Measurements from ENCODE around the gene ARMC12. TPM values are rescaled to one million over a fixed set of nuclear protein-coding genes. Genes with fewer than 3 reads are reported as not detected.

Gene ARMC12
- total RNA-seq, 2 experiments from 2014 or later: 1.9 to 2.8 TPM

- no peaks in the 10 kb centered on the region for H3K36me3 ChIP-seq (ENCODE audit: insufficient read depth, low read length)
- ATAC-seq (ENCODE audit: poor library complexity) (peak; percentile 8), DNase-seq (no peak)
- peak overlapping the region; percentile 84 for H3K27ac Mint-ChIP-seq
- ChIA-PET POLR2A (interaction anchor here (0.6 to 1.8 kb wide), 5 partner anchors 9 to 118 kb away, joined by 3 to 11 read pairs (median 5); no protein-coding TSS in a partner anchor), CTCF (interaction anchor here (1.0 to 2.6 kb wide), 5 partner anchors 8 to 95 kb away, joined by 4 to 5 read pairs (median 4); partner anchors contain the start of gene FKBP5)
- intact Hi-C loops (cut with DNase I, micrococcal nuclease): loop anchor here in 1 of 2 experiments (2.0 kb wide), 2 partner anchors 17 to 55 kb away; partner anchors contain the start of gene ARMC12
- peak overlapping the region; percentile 15 for H3K4me3 ChIP-seq (ENCODE audit: low read length)
- no peak for TF ChIP-seq CTCF (IDR thresholded peaks at IDR 0.05)
- peaks cover 64% of the 10 kb centered on the region for H3K4me1 ChIP-seq (ENCODE audit: insufficient read depth, low read length)
- no peaks in the 10 kb centered on the region for H3K9me3 ChIP-seq (ENCODE audit: control insufficient read depth in 1 of 2, insufficient read depth in 1 of 2, low read length in 2 of 2)
- no peaks in the 10 kb centered on the region for H3K36me3 Mint-ChIP-seq (ENCODE audit: low read depth)
- H3K27ac ChIP-seq (ENCODE audit: low read depth in 1 of 2, low read length in 2 of 2): peak overlapping the region; percentile 33 to 49
- H3K9me3 Mint-ChIP-seq: no peaks in the 10 kb centered on the region
- H3K27me3 Mint-ChIP-seq: no peaks in the 10 kb centered on the region
- peak overlapping the region; percentile 73 for H3K4me3 Mint-ChIP-seq
- peaks cover 80% of the 10 kb centered on the region for H3K4me1 Mint-ChIP-seq (ENCODE audit: low read depth)
- no peaks in the 10 kb centered on the region for H3K27me3 ChIP-seq (ENCODE audit: control insufficient read depth in 1 of 2, insufficient read depth in 2 of 2, low read length in 2 of 2)
Observed at GRCh38 chr6:35719404-35719829, 17.4 kb upstream of the ARMC12 start.

- H3K27me3 ChIP-seq (ENCODE audit: control insufficient read depth in 1 of 2, insufficient read depth in 2 of 2, low read length in 2 of 2): no peaks in the 10 kb centered on the region
- peak overlapping the region; percentile 84 for H3K27ac Mint-ChIP-seq
- no peaks in the 10 kb centered on the region for H3K36me3 ChIP-seq (ENCODE audit: insufficient read depth, low read length)
- H3K9me3 Mint-ChIP-seq: no peaks in the 10 kb centered on the region
- ATAC-seq (ENCODE audit: poor library complexity) (peak; percentile 47), DNase-seq (peak in 5 of 14 experiments; percentile 34 to 70 (median 54))
- CTCF ChIA-PET: interaction anchor here (1.4 to 2.2 kb wide), 3 partner anchors 17 to 96 kb away, joined by 4 to 7 read pairs (median 4); partner anchors contain the start of genes ARMC12 and FKBP5
- peaks cover 70% of the 10 kb centered on the region for H3K4me1 ChIP-seq (ENCODE audit: insufficient read depth, low read length)
- H3K36me3 Mint-ChIP-seq (ENCODE audit: low read depth): no peaks in the 10 kb centered on the region
- intact Hi-C loops (cut with DNase I, micrococcal nuclease): loop anchor here in 1 of 2 experiments (2.0 kb wide), 2 partner anchors 17 to 55 kb away; partner anchors contain the start of gene ARMC12
- peak overlapping the region; percentile 73 for H3K4me3 Mint-ChIP-seq
- peak overlapping the region in 1 of 2 donors; percentile 49 for H3K27ac ChIP-seq (ENCODE audit: low read depth in 1 of 2, low read length in 2 of 2)
- H3K27me3 Mint-ChIP-seq: no peaks in the 10 kb centered on the region
- peak overlapping the region; percentile 15 for H3K4me3 ChIP-seq (ENCODE audit: low read length)
- H3K9me3 ChIP-seq (ENCODE audit: control insufficient read depth in 1 of 2, insufficient read depth in 1 of 2, low read length in 2 of 2): no peaks in the 10 kb centered on the region
- POLR2A ChIA-PET: interaction anchor here (1.1 to 1.8 kb wide), 4 partner anchors 8 to 119 kb away, joined by 4 to 11 read pairs (median 6); no protein-coding TSS in a partner anchor
- H3K4me1 Mint-ChIP-seq (ENCODE audit: low read depth): peaks cover 86% of the 10 kb centered on the region
- TF ChIP-seq CTCF (IDR thresholded peaks at IDR 0.05): no peak
Observed at GRCh38 chr6:35719830-35720733, 16.8 kb upstream of the ARMC12 start.

- Histone ChIP-seq H3K27me3 (ENCODE audit: control insufficient read depth in 1 of 2, insufficient read depth in 2 of 2, low read length in 2 of 2) (no peaks in the 10 kb centered on the region), H3K27ac (ENCODE audit: low read depth in 1 of 2, low read length in 2 of 2) (no peak overlapping the region), H3K4me1 (ENCODE audit: insufficient read depth, low read length) (peaks cover 80% of the 10 kb centered on the region), H3K4me3 (ENCODE audit: low read length) (no peak overlapping the region), H3K36me3 (ENCODE audit: insufficient read depth, low read length) (no peaks in the 10 kb centered on the region), H3K9me3 (ENCODE audit: control insufficient read depth in 1 of 2, insufficient read depth in 1 of 2, low read length in 2 of 2) (no peaks in the 10 kb centered on the region)
- intact Hi-C loops (cut with DNase I, micrococcal nuclease): no loop called here
- Mint-ChIP-seq H3K27ac (no peak overlapping the region), H3K4me1 (ENCODE audit: low read depth) (peaks cover 88% of the 10 kb centered on the region), H3K9me3 (no peaks in the 10 kb centered on the region), H3K4me3 (no peak overlapping the region), H3K36me3 (ENCODE audit: low read depth) (no peaks in the 10 kb centered on the region), H3K27me3 (no peaks in the 10 kb centered on the region)
- no peak for DNase-seq
- CTCF ChIA-PET: interaction anchor here (0.7 to 2.2 kb wide), 2 partner anchors 15 to 46 kb away, joined by 3 to 7 read pairs; partner anchors contain the start of gene ARMC12
- POLR2A ChIA-PET: interaction anchor here (0.8 to 1.5 kb wide), 3 partner anchors 9 to 120 kb away, joined by 3 to 4 read pairs (median 3); no protein-coding TSS in a partner anchor
- no peak for ATAC-seq (ENCODE audit: poor library complexity)
- TF ChIP-seq CTCF (IDR thresholded peaks at IDR 0.05): no peak
Observed at GRCh38 chr6:35722121-35722761, 14.6 kb upstream of the ARMC12 start.

Measured in CD4-positive, alpha-beta T cell (primary cell).